ENCODE measurements around the gene NFKBIB.

NFKBIB gene

DNA sequence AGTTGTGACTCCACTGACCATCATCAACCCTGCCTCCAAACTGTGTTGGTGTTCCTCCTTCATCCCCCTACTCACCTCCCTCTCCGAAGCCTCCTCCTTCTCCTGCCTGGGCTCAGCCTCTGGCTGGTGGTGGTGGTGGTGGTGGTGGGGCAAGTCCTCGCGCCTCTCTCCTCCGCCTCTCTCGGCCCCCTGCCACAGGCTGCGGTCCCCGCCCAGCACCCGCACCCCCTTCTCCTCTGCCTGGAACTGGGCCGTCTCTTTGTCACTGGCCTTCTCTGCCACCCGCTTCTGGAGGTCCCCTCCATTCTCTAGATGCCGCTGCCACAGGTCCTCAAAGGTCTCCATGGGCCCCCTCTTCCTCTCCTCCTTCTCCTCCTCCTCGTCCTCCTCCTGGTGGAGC, 10.7 kb downstream of the NFKBIB start:
- H3K4me1 Mint-ChIP-seq = peaks cover 35% of the 10 kb centered on the region
- no peaks in the 10 kb centered on the region for H3K9me3 Mint-ChIP-seq
- DNase-seq = no peak
- no peak for ATAC-seq
- no peak overlapping the region for H3K27ac Mint-ChIP-seq
- no peaks in the 10 kb centered on the region for H3K27me3 Mint-ChIP-seq
- no peak overlapping the region for H3K4me3 Mint-ChIP-seq

DNA sequence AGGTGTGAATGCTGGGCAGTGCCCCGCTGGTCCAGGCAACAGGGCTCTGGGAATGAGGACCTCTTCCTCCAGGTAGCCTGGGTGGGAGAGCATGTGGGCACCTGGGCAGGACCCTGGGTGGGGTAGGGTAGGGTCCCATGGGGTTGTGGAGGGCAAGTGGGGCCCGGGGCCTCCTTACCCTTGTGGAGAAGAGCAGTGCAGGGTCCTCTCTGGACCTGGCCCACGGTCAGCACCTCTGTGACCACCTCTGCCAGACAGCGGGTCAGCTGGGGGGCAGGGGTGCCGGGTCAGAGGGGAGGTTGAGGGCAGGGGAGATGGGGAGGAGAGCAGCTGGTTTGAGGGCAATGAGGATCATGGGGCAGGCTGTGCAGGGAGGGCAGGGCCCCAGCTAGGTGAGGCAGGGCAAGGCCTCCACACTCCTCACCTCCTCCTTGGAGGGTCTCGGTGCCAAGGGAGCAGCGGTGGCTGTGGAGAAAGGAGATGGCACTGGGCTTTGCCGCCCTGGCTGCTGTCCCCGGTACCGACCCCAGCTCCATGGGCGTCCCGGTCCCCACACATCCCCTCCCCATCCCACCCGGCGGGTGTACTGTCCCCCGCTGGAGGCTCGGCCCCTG, 11.7 kb downstream of the NFKBIB start:
- peak; percentile 41 for ATAC-seq

DNA sequence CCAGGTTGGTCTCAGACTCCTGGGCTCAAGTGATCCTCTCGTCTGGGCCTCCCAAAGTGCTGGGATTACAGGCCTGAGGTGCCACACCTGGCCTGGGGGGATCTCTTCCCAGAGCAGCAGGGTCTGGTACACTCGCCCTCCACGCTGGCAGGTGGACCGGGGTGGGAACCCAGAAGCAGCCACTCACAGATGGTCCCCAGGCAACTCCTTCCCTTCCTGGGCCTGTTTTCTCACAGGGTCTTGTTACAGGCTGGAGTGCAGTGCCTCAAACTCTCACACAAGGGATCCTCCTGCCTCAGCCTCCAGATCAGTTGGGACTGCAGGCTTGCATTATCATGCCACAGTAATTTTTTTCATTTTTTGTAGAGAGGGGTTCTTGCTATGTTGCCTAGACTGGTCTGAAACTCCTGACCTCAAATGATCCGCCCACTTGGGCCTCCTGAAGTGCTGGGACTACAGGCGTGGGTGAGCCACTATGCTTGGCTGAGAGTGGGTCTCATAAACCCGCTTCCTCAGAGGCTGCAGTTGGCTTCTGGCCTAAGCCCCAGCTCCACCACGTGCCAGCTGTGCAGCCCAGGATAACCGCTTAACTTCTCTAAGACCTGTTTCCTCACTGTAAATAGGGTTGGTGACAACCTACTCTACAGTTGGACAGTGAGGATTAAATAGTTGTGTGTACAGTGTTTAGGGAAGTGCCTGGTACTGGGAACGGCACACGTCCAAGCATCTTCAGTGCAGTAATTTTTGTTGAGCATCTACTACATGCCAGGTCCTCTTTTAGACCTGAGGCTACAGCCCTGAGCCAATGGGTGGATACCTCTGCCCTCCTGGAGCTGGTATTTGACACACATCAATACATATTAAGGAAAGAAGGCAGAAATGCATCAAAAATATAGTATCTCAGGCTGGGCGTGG, 13.1 kb downstream of the NFKBIB start:
- H3K27ac Mint-ChIP-seq = peak overlapping the region in 1 of 2 donors; percentile 42
- peaks cover 28% of the 10 kb centered on the region for H3K4me1 Mint-ChIP-seq
- no peak overlapping the region for H3K4me3 Mint-ChIP-seq
- ATAC-seq = no peak
- no peak for DNase-seq
- no peaks in the 10 kb centered on the region for H3K9me3 Mint-ChIP-seq
- no peaks in the 10 kb centered on the region for H3K27me3 Mint-ChIP-seq

More for the DNA sequence above, 11.7 kb downstream of the NFKBIB start:
- Mint-ChIP-seq H3K9me3 (no peaks in the 10 kb centered on the region), H3K4me3 (no peak overlapping the region), H3K4me1 (peaks cover 35% of the 10 kb centered on the region), H3K27me3 (no peaks in the 10 kb centered on the region), H3K27ac (no peak overlapping the region)
- no peak for DNase-seq

- Mint-ChIP-seq H3K4me3 (no peak overlapping the region), H3K4me1 (peaks cover 17% of the 10 kb centered on the region), H3K9me3 (no peaks in the 10 kb centered on the region), H3K27me3 (no peaks in the 10 kb centered on the region), H3K27ac (peak overlapping the region; percentile 35 to 55)
- no peak for DNase-seq
- no peak for ATAC-seq
These were observed 14.2 kb downstream of the NFKBIB start for GRCh38 chr19:38913958-38914357.

DNA sequence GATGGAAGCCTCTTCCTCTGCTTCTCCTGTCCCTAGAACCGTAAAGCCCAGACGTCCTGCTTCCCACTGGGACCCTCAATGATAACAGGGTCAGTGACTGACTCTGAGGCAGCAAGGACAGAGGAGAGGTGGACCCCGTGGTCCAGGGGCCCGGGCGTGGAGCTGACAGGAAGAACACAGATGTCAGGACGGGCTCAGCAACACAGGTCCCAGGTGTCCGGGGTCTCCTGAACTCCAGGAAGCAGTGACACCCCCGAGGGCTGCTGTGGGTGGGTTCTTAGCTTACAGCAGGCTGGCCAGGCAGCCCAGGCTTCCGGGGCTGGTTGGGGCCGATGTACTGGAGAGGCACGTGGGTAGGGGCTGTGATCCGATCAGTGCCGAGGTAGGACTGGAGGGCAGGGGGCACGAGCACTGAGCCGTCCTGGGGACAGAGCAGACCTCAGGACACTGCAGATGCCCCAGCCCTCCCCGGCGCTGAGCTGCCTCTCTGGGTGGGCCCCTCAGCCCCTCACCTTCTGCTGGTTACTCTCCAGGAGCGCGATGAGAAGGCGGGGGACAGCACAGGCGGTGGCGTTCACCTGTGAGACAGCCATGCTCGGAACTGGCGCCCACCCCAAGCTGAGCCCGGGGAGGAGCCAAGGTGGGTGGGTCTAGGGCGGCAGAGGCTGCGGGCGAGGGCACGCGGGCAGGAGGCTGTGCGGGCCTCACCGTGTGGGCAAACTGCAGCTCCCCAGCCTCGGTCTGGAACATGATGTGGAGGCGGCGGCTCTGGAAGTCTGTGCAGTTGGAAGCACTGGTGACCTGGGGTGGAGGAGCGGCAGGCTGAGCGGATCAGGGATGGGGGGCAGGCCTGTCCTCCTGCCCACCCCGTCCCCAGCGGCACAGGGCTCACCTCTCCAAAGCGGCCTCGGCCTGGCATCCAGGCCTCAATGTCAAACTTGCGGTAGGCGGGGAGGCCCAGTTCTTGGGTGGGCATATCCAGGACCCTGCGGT, 15.9 kb downstream of the NFKBIB start:
- Mint-ChIP-seq H3K27ac (peak overlapping the region in 1 of 2 donors; percentile 23), H3K9me3 (no peaks in the 10 kb centered on the region), H3K27me3 (no peaks in the 10 kb centered on the region), H3K4me3 (no peak overlapping the region), H3K4me1 (peaks cover 12% of the 10 kb centered on the region)
- no peak for ATAC-seq
- no peak for DNase-seq

- ATAC-seq (no peak), DNase-seq (no peak)
- Mint-ChIP-seq H3K4me1 (peaks cover 8% of the 10 kb centered on the region), H3K27me3 (no peaks in the 10 kb centered on the region), H3K4me3 (no peak overlapping the region), H3K27ac (no peak overlapping the region), H3K9me3 (no peaks in the 10 kb centered on the region)
These were observed 17.7 kb downstream of the NFKBIB start for GRCh38 chr19:38917516-38917915.

- DNase-seq (no peak), ATAC-seq (no peak)
- Mint-ChIP-seq H3K4me3 (no peak overlapping the region), H3K4me1 (peaks cover 3% of the 10 kb centered on the region), H3K27me3 (no peaks in the 10 kb centered on the region), H3K27ac (peak overlapping the region in 1 of 2 donors; percentile 39), H3K9me3 (no peaks in the 10 kb centered on the region)
These were observed 18.2 kb downstream of the NFKBIB start for GRCh38 chr19:38917921-38918491.

- Mint-ChIP-seq H3K27me3 (no peaks in the 10 kb centered on the region), H3K27ac (no peak overlapping the region), H3K4me3 (no peak overlapping the region), H3K9me3 (no peaks in the 10 kb centered on the region), H3K4me1 (no peaks in the 10 kb centered on the region)
- ATAC-seq = no peak
- no peak for DNase-seq
These were observed 18.8 kb downstream of the NFKBIB start for GRCh38 chr19:38918526-38918925.

- H3K4me3 Mint-ChIP-seq = no peak overlapping the region
- H3K27me3 Mint-ChIP-seq = no peaks in the 10 kb centered on the region
- DNase-seq (no peak), ATAC-seq (no peak)
- H3K4me1 Mint-ChIP-seq = no peaks in the 10 kb centered on the region
- no peak overlapping the region for H3K27ac Mint-ChIP-seq
- no peaks in the 10 kb centered on the region for H3K9me3 Mint-ChIP-seq
These were observed 20.2 kb downstream of the NFKBIB start for GRCh38 chr19:38919837-38920601.

GRCh38 chr19:38920602-38921419, 21.0 kb downstream of the NFKBIB start:
- H3K27me3 Mint-ChIP-seq = no peaks in the 10 kb centered on the region
- no peak for DNase-seq
- H3K4me3 Mint-ChIP-seq = no peak overlapping the region
- no peaks in the 10 kb centered on the region for H3K9me3 Mint-ChIP-seq
- no peak for ATAC-seq
- H3K4me1 Mint-ChIP-seq = no peaks in the 10 kb centered on the region
- H3K27ac Mint-ChIP-seq = no peak overlapping the region

DNA sequence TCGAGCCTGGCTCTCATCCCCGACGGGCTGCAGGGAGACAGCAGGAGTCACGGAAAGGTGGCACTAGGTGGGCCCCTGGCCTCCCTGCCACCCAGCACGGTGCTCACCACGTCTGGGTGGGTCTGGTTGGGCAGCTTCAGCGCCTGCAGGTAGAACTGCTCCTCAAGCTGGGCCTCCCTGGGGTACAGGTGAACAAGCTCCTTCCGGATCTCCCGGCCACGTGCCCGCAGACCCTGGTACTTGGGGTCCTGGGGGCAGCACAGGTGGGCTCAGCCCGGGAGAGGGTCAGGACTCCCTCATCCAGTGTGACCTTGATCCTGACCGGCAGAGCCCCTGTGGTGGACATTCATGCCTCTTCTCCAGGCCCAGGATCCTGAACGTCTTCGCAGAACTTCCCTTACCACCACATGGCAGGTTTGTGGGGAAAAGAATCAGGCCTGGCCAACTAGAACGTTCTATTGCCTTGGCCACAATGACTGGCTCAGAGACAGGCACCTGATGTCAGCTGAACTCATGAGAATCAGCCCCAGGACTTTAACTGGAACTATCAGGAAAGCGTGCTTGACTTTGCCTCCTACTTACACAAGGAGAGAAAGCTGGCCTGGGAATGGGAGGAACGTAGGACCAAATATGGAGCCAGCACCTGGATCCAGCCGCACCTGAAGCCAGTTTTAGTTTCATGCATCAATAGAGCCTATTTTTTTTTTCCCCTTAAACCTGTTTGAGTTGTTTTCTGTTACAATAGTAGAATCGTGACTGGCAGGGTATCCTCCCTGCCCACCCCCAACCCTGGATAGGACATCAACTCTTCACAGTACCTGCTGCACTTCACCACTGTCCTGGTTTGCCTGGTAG, 21.9 kb downstream of the NFKBIB start:
- H3K9me3 Mint-ChIP-seq = no peaks in the 10 kb centered on the region
- no peaks in the 10 kb centered on the region for H3K4me1 Mint-ChIP-seq
- ATAC-seq (no peak), DNase-seq (no peak)
- H3K27ac Mint-ChIP-seq = no peak overlapping the region
- no peak overlapping the region for H3K4me3 Mint-ChIP-seq
- no peaks in the 10 kb centered on the region for H3K27me3 Mint-ChIP-seq

- H3K4me1 Mint-ChIP-seq = no peaks in the 10 kb centered on the region
- no peaks in the 10 kb centered on the region for H3K27me3 Mint-ChIP-seq
- no peak overlapping the region for H3K4me3 Mint-ChIP-seq
- no peaks in the 10 kb centered on the region for H3K9me3 Mint-ChIP-seq
- H3K27ac Mint-ChIP-seq = no peak overlapping the region
- DNase-seq = no peak
- no peak for ATAC-seq
These were observed 22.7 kb downstream of the NFKBIB start for GRCh38 chr19:38922482-38922881.

- H3K4me1 Mint-ChIP-seq = peaks cover 19% of the 10 kb centered on the region
- DNase-seq = no peak
- H3K9me3 Mint-ChIP-seq = no peaks in the 10 kb centered on the region
- H3K4me3 Mint-ChIP-seq = no peak overlapping the region
- H3K27ac Mint-ChIP-seq = no peak overlapping the region
- ATAC-seq = no peak
- no peaks in the 10 kb centered on the region for H3K27me3 Mint-ChIP-seq
These were observed 24.6 kb downstream of the NFKBIB start for GRCh38 chr19:38924388-38924787.
